22Rv1 (cell line): Measurements from ENCODE around the gene GREB1L.

Source experiments
- H3K27ac ChIP-seq: fragments of 450-650 bp; 2 replicates; pipeline ENCODE4 v1.5.1; 2017
- ZFX ChIP-seq: fragments of 450-650 bp; IDR thresholded peaks from 2 replicates; pipeline ENCODE4 v1.6.1; 2017; ENCODE audit warnings: antibody characterized with exemption, borderline replicate concordance
- TF ChIP-seq, protein P1 (sequence below): fragments of 450-650 bp; IDR thresholded peaks from 2 replicates; pipeline ENCODE4 v1.5.1; 2017; ENCODE audit warnings: mild to moderate bottlenecking

GREB1L gene

DNA sequence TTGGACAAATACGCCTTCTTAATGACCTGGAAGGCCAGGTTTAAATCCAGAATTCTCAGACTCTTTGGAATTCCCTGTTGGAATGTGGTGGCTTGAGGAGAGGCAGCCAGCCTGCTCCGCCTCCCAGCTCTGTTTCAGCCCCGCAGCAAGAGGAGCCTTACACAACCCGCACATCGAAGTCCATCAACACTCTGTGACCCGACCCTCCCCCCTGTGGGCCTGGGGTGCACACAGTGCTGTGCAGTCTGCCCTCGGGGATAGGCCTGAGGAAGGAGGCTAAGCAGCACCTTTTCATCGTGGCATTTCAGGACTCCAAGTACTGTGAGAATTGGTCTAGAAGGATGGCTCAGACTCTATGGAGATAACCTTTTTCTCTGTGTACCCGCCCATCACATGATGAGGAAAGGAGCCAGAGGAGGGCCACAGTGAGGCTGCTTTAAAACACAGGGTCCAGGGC lies 73.7 kb downstream of the GREB1L start:
- TF ChIP-seq ZFX = no peak
- TF ChIP-seq, protein P1, sequence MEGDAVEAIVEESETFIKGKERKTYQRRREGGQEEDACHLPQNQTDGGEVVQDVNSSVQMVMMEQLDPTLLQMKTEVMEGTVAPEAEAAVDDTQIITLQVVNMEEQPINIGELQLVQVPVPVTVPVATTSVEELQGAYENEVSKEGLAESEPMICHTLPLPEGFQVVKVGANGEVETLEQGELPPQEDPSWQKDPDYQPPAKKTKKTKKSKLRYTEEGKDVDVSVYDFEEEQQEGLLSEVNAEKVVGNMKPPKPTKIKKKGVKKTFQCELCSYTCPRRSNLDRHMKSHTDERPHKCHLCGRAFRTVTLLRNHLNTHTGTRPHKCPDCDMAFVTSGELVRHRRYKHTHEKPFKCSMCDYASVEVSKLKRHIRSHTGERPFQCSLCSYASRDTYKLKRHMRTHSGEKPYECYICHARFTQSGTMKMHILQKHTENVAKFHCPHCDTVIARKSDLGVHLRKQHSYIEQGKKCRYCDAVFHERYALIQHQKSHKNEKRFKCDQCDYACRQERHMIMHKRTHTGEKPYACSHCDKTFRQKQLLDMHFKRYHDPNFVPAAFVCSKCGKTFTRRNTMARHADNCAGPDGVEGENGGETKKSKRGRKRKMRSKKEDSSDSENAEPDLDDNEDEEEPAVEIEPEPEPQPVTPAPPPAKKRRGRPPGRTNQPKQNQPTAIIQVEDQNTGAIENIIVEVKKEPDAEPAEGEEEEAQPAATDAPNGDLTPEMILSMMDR = no peak
- H3K27ac ChIP-seq = no peak overlapping the region

DNA sequence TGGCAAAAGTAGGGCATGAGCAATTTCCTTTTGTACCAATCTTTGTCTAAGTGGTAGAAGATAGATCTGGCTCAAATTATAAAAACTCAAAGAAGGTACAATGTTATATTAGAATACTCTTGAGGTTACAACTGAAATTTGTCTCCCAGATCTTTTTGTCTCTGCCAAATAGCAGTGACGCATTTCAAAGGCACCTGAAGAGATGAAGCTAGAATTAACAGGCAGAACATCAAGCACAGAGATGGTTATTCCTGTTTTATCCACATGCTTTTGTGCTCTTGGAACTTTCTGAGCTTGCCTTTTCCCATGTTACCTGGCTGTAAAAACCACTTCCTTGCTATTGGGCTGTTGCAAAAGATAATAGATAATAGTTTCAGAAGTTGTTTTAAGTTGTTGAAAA lies 74.3 kb downstream of the GREB1L start:
- TF ChIP-seq, protein P1 = no peak
- no peak for TF ChIP-seq ZFX
- no peak overlapping the region for H3K27ac ChIP-seq

DNA sequence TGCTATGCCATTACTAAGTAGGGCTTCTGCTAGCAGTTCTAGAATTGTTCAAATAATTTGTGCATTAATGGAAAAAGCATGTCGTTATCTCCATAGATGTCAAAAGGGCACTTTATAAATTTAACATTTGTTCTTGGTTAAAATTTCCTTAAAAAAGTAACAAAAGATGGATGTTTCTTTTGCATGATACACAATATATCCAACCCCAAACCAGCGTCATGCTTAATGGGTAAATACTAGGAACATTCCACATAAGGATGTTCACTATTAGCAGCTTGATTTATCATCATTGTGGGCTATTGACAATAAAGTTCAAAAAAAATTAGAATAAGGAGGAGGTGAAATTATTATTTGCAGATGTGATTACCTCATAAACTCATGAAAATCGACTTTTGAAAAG lies 79.7 kb downstream of the GREB1L start:
- no peak for TF ChIP-seq ZFX
- TF ChIP-seq, protein P1 = no peak

DNA sequence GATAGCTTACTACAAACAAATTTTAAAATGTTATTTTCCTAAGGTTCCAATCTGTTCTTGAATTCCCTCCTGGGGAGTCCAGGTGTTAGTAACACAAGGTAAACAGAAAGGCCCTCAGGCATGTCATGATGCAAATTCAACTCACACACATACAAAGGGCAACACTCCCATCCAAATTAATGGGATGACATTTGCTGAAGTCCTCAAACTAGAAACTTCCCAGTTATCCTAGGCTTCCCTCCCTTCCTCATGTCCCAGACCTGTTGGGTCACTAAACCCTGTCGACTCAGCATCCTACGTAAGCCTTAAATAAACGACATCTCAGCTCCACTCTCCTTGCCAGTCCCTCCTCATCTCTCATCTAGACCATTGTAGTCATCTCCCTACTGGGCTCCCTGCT lies 85.1 kb downstream of the GREB1L start:
- H3K27ac ChIP-seq = no peak overlapping the region
- TF ChIP-seq ZFX = no peak
- TF ChIP-seq, protein P1 = no peak

More for the DNA sequence above, 79.7 kb downstream of the GREB1L start:
- no peak overlapping the region for H3K27ac ChIP-seq

DNA sequence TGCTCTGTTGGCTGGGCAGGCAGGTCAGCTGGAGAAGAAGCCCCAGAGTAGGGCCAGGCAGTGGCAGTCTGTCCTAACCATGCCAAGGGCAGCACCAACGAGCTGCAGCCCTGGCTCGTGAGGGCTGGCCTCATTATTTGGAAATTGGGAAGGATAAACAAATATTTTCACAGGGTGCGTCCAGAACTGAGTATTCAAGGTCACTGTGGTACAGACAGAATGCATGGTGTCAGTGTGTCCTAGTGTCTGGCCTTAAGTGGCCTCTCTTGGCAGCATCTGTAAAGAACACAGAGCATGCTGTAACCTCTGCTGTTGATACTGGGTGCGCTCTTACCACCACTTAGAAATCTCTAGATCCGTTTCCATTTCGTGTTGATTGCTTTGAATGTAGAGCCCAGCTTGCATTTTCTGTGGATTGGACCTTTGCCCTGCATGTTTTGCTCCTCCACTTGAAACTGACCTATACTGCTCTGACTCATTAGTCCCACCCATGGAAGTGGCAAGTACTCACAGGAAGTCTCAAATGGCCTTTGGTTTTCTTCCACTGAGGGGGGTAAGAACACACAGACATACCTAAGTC lies 88.2 kb downstream of the GREB1L start:
- no peak for TF ChIP-seq ZFX
- TF ChIP-seq, protein P1 = no peak
- H3K27ac ChIP-seq = no peak overlapping the region

DNA sequence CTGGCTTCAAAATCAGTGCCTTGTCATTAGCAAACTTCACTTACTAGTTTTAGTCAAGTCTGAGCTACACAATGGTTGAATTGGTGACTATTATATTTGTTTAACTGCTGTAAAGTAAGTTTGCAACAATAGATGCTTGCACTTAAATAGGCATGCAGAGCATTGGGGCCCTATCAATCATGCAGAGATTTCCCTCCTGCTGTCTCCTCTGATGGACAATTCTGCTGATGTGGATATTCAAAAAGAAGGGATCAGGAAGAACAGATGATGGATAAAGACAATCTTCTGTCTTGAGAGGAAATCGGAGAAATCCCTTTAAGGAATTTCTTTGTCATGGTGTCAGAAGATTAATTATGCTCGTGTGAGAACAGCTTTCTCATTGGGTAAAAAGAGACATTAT lies 89.0 kb downstream of the GREB1L start:
- no peak overlapping the region for H3K27ac ChIP-seq
- no peak for TF ChIP-seq ZFX
- TF ChIP-seq, protein P1 = no peak

DNA sequence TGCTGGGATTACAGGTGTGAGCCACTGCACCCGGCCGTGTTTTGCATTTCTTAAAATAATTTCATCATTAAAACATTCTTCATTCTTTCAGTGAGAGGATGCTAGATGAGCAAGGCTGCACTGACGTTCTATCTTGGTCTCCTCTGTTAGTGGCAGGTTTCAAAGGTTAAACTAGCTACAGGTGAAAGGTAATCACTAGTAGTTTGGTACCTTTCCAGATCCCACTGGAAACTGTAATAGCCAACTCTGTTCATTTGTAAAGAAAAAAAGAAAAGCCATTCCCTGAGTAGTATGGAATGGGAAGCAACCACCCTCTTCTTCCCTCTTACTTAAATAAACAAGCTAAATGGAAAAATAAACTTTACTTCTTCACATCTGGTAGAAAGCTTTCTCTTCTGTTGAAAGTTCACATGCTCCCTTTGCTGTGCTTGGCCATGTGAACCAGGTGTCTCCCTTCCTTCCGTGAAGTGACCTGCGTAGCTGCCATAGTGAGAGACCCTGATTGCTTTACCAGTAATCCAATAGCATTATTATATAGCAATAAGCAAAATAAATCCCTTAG lies 94.0 kb downstream of the GREB1L start:
- no peak overlapping the region for H3K27ac ChIP-seq
- TF ChIP-seq, protein P1 = no peak
- no peak for TF ChIP-seq ZFX
